NK-92 (cell line): ENCODE measurements around the gene ABCB7.
"Not testable (repeated sequence)": the region's sequence is repeated elsewhere in the genome, so short reads cannot be mapped to it uniquely, and the experiment has no call there.

Source experiments
- DNase-seq: peaks from one replicate; lab custom pipeline; 2025; ENCODE audit not compliant: unreplicated experiment; lab: John Stamatoyannopoulos, UW

Gene ABCB7

GRCh38 chrX:75155827-75156525 lies at the start of gene ABCB7:
Gene ABCB7 (minus strand): TSS chrX:75156283. CDS start chrX:75156272, 11 bp downstream.
- no peak for DNase-seq

DNA sequence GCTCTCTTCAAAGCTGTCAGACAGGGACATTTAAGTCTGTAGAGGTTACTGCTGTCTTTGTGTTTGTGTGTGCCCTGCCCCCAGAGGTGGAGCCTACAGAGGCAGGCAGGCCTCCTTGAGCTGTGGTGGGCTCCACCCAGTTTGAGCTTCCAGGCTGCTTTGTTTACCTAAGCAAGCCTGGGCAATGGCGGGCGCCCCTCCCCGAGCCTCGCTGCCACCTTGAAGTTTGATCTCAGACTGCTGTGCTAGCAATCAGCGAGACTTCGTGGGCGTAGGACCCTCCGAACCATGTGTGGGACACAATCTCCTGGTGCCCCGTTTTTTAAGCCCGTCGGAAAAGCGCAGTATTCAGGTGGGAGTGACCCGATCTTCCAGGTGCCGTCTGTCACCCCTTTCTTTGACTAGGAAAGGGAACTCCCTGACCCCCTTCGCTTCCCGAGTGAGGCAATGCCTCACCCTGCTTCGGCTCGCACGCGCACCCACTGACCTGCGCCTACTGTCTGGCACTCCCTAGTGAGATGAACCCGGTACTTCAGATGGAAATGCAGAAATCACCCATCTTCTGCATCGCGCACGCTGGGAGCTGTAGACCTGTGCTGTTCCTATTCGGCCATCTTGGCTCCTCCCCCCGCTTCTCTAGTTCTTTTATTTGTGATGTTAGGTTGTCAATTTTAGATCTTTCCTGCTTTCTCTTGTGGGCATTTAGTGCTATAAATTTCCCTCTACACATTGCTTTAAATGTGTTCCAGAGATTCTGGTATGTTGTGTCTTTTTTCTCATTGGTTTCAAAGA lies 32.5 kb upstream of the ABCB7 start:
- DNase-seq, result not testable (repeated sequence)

GRCh38 chrX:75181721-75182120 lies 25.6 kb upstream of the ABCB7 start:
- no peak for DNase-seq

DNA sequence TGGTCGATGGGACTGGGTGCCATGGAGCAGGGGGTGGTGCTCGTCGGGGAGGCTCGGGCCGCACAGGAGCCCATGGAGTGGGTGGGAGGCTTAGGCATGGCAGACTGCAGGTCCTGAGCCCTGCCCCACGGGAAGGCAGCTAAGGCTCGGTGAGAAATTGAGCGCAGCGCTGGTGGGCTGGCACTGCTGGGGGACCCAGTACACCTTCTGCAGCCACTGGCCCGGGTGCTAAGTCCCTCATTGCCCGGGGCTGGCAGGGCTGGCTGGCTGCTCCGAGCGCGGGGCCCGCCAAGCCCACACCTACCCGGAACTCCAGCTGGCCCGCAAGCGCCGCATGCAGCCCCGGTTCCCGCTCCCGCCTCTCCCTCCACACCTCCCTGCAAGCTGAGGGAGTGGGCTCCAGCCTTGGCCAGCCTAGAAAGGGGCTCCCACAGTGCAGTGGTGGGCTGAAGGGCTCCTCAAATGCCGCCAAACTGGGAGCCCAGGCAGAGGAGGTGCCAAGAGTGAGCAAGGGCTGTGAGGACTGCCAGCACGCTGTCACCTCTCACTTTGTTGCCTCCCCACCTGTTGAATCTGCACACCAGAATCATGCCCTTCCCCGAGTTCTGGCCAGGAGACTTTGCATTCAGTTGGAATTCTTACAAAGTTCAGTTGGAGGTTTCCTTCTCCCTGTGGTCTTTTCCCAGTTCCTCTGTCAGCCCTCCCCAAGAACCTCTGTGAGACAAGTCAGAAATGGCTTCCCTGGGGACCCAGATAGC lies 23.6 kb upstream of the ABCB7 start:
- DNase-seq, result not testable (repeated sequence)

- DNase-seq, result not testable (repeated sequence)
These were observed 16.3 kb upstream of the ABCB7 start for GRCh38 chrX:75172257-75172890.

- DNase-seq, result no peak
These were observed 2.0 kb upstream of the ABCB7 start for GRCh38 chrX:75158054-75158453.

- no peak for DNase-seq
These were observed 455 bp upstream of the ABCB7 start for GRCh38 chrX:75156531-75156945.

- no peak for DNase-seq
These were observed 646 bp downstream of the ABCB7 start for GRCh38 chrX:75155447-75155826.

DNA sequence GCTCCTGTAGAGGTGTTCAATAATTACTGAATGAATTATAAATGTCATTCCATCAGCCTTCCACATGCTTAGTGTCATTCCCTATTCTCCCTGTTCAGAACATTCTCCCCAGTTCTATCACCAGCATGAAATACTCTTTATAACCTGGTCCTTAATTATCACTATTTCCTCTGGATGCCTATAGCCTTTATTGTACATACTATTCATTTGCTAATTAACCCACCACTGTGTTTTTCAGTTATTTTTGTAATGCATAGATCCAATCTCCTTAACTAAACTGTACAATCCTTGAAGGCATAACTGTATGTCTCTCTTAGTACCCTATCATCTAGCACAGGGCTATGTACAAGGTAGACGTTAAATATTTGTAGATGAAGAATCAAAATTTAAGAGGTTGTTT lies 1.2 kb downstream of the ABCB7 start:
- no peak for DNase-seq

GRCh38 chrX:75151827-75152592 lies 4.1 kb downstream of the ABCB7 start:
- no peak for DNase-seq

DNA sequence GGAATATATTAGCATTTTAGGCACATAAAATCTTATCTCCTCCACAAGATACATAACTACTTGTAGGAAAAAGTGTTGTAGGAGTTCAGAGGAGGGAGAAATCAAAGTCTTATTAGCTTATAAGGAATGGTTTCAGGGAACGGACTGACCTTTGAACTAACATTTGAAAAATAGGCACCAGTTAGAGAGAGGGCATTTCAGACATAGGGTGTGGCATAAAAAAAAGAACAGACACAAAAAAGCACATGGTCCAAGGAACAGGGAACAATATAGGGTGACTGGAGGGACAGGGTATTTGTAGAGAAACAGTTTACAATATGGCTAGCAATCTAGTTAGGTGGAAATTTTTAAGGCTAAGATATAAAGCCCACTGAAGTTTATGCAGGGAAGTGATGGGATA lies 6.4 kb downstream of the ABCB7 start:
- DNase-seq, result no peak

DNA sequence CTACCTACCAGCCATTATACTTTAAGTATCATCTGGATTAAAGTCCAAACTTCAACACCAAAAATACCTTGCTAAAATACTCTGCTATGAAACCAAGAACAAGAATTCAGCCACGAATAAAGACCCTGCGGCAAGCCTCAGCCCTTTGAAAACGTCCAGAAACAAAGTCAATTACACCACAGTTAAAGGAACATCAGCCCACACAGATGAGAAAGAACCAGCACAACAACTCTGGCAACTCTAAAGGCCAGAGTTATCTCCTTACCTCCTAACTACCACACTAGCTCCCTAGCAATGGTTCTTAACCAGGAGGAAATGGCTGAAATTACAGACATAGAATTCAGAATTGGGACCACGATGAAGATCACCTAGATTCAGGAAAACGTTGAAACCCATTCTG lies 23.4 kb downstream of the ABCB7 start:
- no peak for DNase-seq

GRCh38 chrX:75131973-75132627 lies 24.0 kb downstream of the ABCB7 start:
- DNase-seq, result no peak

- DNase-seq, result not testable (repeated sequence)
These were observed 27.0 kb downstream of the ABCB7 start for GRCh38 chrX:75129069-75129468.

DNA sequence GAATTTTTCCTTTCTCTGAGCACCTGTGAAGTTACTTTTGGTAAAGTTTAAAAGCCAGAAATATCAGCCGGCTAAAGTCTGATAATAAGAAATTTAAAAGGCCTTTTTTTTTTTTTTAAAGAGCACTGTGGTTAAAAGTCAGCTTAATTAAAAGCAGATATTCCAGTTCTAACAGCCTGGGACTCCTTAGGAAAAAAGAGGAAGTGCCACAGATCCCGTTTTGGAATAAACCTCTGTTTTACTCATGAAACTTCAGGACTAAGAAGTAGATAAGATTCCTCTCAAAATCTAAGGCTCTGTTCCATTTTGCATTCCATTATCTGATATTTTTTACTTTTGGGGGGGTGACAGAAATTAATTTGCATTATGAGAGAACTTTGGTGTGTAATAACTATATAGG lies 37.8 kb downstream of the ABCB7 start:
- DNase-seq, result no peak

GRCh38 chrX:75115707-75116413 lies 40.2 kb downstream of the ABCB7 start:
- no peak for DNase-seq

DNA sequence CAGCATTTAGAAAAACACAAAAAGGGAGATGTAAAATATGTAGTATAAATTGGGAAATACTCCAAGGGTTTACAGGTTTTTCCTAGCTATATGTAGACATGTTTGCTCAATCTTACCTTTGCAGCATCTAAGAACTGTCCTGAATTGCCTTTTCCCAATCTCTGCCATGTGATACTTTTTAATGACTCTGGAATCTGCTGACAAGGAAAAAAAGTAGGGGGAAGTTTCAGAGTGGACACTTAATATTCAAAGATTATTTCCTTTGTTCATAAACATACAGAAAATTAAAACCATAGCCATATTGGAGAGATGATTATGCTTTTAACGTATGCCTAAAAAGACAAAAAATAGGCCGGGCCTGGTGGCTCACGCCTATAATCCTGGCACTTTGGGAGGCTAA lies 41.4 kb downstream of the ABCB7 start:
- DNase-seq, result no peak

DNA sequence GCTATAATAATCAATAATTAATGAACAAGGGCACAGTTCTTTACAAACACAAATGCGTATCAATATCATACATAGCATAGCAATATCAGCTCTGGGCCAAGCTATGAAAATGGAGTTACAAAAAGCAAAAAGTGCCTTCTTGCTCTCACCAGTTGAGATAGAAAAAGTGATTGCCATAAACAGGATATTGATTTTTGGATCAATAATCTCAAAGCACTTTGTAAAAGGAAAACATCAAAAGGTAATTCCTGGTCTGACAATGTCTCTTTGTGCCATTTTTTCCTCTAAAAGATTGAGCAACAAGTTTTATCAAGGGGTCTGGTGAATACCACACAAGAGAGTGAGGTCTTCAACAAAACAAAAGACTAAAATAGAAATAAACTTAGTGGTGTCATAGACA lies 42.4 kb downstream of the ABCB7 start:
- no peak for DNase-seq

GRCh38 chrX:75107863-75108509 lies 48.1 kb downstream of the ABCB7 start:
- no peak for DNase-seq
